Ovary (tissue), 9 donors: ENCODE results near the gene NRXN3. TPM values are rescaled to one million over a fixed set of nuclear protein-coding genes. Genes with fewer than 3 reads are reported as not detected.

Experiments
- DNase-seq, 5 donors: peaks; one replicate each; pipeline ENCODE4 v3.0.0-alpha.2; 2019 to 2020
- H3K27ac ChIP-seq, 2 donors: fragments of 200-600 bp; one replicate each; pipeline versions ENCODE4 v1.5.1 to v1.8.0; 2019 to 2022
- H3K27me3 ChIP-seq: fragments of 200-600 bp; one replicate; pipeline ENCODE4 v1.8.0; 2022
- H3K36me3 ChIP-seq: fragments of 200-600 bp; sonication (generic); one replicate; pipeline ENCODE4 v1.5.1; 2019
- H3K4me1 ChIP-seq: one replicate; pipeline ENCODE4 v1.8.1; 2013; ENCODE audit warnings: mild to moderate bottlenecking, moderate library complexity; ENCODE audit not compliant: insufficient read depth
- H3K4me3 ChIP-seq: fragments of 200-600 bp; sonication (generic); one replicate; pipeline ENCODE4 v1.5.1; 2017
- H3K9me3 ChIP-seq, 2 donors: fragments of 200-600 bp in 1 of 2; sonication (generic) in 1 of 2; one replicate each; pipeline versions ENCODE4 v1.5.1 to v1.8.1; 2013 to 2019; ENCODE audit warnings: mild to moderate bottlenecking in 1 of 2, moderate library complexity in 1 of 2
- CTCF ChIP-seq, 3 donors: fragments of 450-650 bp in 2 of 3; fragments of 200-600 bp in 1 of 3; IDR thresholded peaks; one replicate each; pipeline versions ENCODE4 v1.5.1 to v1.8.0; 2016 to 2022; ENCODE audit warnings: antibody characterized with exemption in 3 of 3, mild to moderate bottlenecking in 1 of 3
- EP300 ChIP-seq: sonication (generic); formaldehyde crosslinking; IDR thresholded peaks from one replicate; pipeline ENCODE4 v1.6.1; 2017; ENCODE audit warnings: antibody characterized with exemption
- POLR2A ChIP-seq: fragments of 450-650 bp; IDR thresholded peaks from one replicate; pipeline ENCODE4 v1.6.1; 2017; ENCODE audit warnings: antibody characterized with exemption, mild to moderate bottlenecking, moderate library complexity
- WGBS, 3 donors: extraction: QIAGEN DNeasy Blood & Tissue Kit in 1 of 3; methylation state at CpG; one replicate each; pipeline versions ENCODE4 v1.1.5 to v1.1.7; 2013 to 2017; 5-methylcytosine and 5-hydroxymethylcytosine counted together
- intact Hi-C, 4 donors: fragments of 100-400 bp; cut with DNase I; formaldehyde crosslinking; loops; one replicate each; pipeline versions ENCODE4 v1.11.0 to v1.15.1; 2022 to 2023
- polyA plus RNA-seq, 2 donors: library from polyadenylated mRNA; stranded (reverse); fragments of 200-250 nt in 1 of 2; fragments of 350-450 nt in 1 of 2; fragmentation: Illumina TruSeq in 1 of 2; extraction: RNeasy Lipid Tissue Mini Kit (QIAGEN cat#74804) in 1 of 2; gene quantifications; one replicate each; pipeline ENCODE4 v1.2.3, GENCODE V29; 2013 to 2014
- total RNA-seq, 7 donors: library from RNA; depleted of rRNA in 2 of 7; stranded (reverse); fragments of >200 nt in 2 of 7; fragmentation: NEBNext Ultra II Directional in 3 of 7; extraction: Animal tissue kit (Norgen Biotek cat#: 25700) in 3 of 7; gene quantifications; one replicate each; pipeline versions ENCODE4 v1.1.0 to v1.2.4, GENCODE V29; 2016 to 2023
- donor health status: DM: no; HTN: no; CAD: no; lungs with moderate emphysema.
- donor health status: DM: no; HTN: no; CAD: no.
- donor health status: Bipolar disorder and iron deficiency.
- donor health status: DM: yes; HTN: yes; CAD: no.
- donor health status: DM: no; HTN: no; CAD: no.
- donor health status: DM: yes; HTN: yes; CAD: no.

Gene NRXN3
- total and polyA plus RNA-seq, 9 donors, result 0.28 to 6.2 (median 0.82) TPM

GRCh38 chr14:78173346-78174035, 3.3 kb downstream of the NRXN3 start:
- no peak overlapping the region for H3K4me3 ChIP-seq
- H3K27me3 ChIP-seq, result no peaks in the 10 kb centered on the region
- no peak overlapping the region for H3K27ac ChIP-seq
- TF ChIP-seq CTCF (IDR thresholded peaks at IDR 0.05) (no peak), EP300 (no peak), POLR2A (no peak)
- H3K4me1 ChIP-seq, result no peaks in the 10 kb centered on the region
- no peaks in the 10 kb centered on the region for H3K36me3 ChIP-seq
- intact Hi-C loops, result no loop called here
- WGBS, 3 donors, result 84 to 85% (median 85%) methylated on average over 21 of the region's 21 CpGs
- no peak for DNase-seq
- H3K9me3 ChIP-seq, result peaks cover 0 to 6% of the 10 kb centered on the region in 2 donors

- H3K27ac ChIP-seq, result no peak overlapping the region
- H3K4me1 ChIP-seq, result no peaks in the 10 kb centered on the region
- H3K36me3 ChIP-seq, result no peaks in the 10 kb centered on the region
- no peak overlapping the region for H3K4me3 ChIP-seq
- TF ChIP-seq EP300 (no peak), CTCF (IDR thresholded peaks at IDR 0.05) (no peak), POLR2A (no peak)
- intact Hi-C loops, result no loop called here
- 90 to 92% (median 91%) methylated on average over 9 of the region's 9 CpGs for WGBS, 3 donors
- peaks cover 0 to 6% of the 10 kb centered on the region in 2 donors for H3K9me3 ChIP-seq
- no peak for DNase-seq
- no peaks in the 10 kb centered on the region for H3K27me3 ChIP-seq
Observed at GRCh38 chr14:78175412-78175811, 5.2 kb downstream of the NRXN3 start.

- H3K36me3 ChIP-seq, result no peaks in the 10 kb centered on the region
- intact Hi-C loops, result no loop called here
- no peak for TF ChIP-seq EP300
- no peak for TF ChIP-seq POLR2A
- no peak for TF ChIP-seq CTCF (IDR thresholded peaks at IDR 0.05)
- H3K4me1 ChIP-seq, result no peaks in the 10 kb centered on the region
- DNase-seq, result no peak
- H3K27ac ChIP-seq, result no peak overlapping the region
- no peaks in the 10 kb centered on the region for H3K27me3 ChIP-seq
- peaks cover 0 to 6% of the 10 kb centered on the region in 2 donors for H3K9me3 ChIP-seq
- no peak overlapping the region for H3K4me3 ChIP-seq
- 93 to 98% (median 97%) methylated on average over 3 of the region's 3 CpGs for WGBS, 3 donors
Observed at GRCh38 chr14:78178071-78178470, 7.9 kb downstream of the NRXN3 start.

- no peak for DNase-seq
- peaks cover 0 to 6% of the 10 kb centered on the region in 2 donors for H3K9me3 ChIP-seq
- no peaks in the 10 kb centered on the region for H3K27me3 ChIP-seq
- 37 to 63% (median 59%) methylated on average over 3 of the region's 3 CpGs for WGBS, 3 donors
- H3K4me1 ChIP-seq, result no peaks in the 10 kb centered on the region
- intact Hi-C loops, result no loop called here
- no peaks in the 10 kb centered on the region for H3K36me3 ChIP-seq
- TF ChIP-seq POLR2A (no peak), EP300 (no peak), CTCF (IDR thresholded peaks at IDR 0.05) (no peak)
- H3K27ac ChIP-seq, result no peak overlapping the region
- no peak overlapping the region for H3K4me3 ChIP-seq
Observed at GRCh38 chr14:78178971-78179370, 8.8 kb downstream of the NRXN3 start.
